Right lobe of liver (tissue), 6 donors: Measurements from ENCODE around the gene CCDC71L. TPM values are rescaled to one million over a fixed set of nuclear protein-coding genes. Genes with fewer than 3 reads are reported as not detected.

Source experiments
- ATAC-seq, 4 donors: fragments of 200-7000 bp; cut with Tn5 transposase; one replicate each; pipeline ENCODE4 v1.9.1; 2020; ENCODE audit warnings: mild to moderate bottlenecking in 4 of 4, moderate library complexity in 4 of 4
- DNase-seq, 3 donors: peaks; one replicate each; pipeline ENCODE4 v3.0.0-alpha.2; 2020
- H3K27ac ChIP-seq, 3 donors: fragments of 200-600 bp; one replicate each; pipeline ENCODE4 v1.8.0; 2022
- H3K27me3 ChIP-seq, 2 donors: fragments of 200-600 bp; one replicate each; pipeline ENCODE4 v1.8.0; 2022
- H3K36me3 ChIP-seq, 4 donors: fragments of 200-600 bp; sonication (generic) in 1 of 4; one replicate each; pipeline versions ENCODE4 v1.5.1 to v1.8.0; 2017 to 2022; ENCODE audit warnings: control low read depth in 1 of 4
- H3K4me1 ChIP-seq, 4 donors: fragments of 200-600 bp; sonication (generic) in 1 of 4; one replicate each; pipeline versions ENCODE4 v1.5.1 to v1.8.0; 2017 to 2022; ENCODE audit warnings: control low read depth in 1 of 4
- H3K4me3 ChIP-seq, 3 donors: fragments of 200-600 bp; one replicate each; pipeline ENCODE4 v1.8.0; 2022
- H3K9me3 ChIP-seq, 4 donors: fragments of 200-600 bp; sonication (generic) in 1 of 4; one replicate each; pipeline versions ENCODE4 v1.5.1 to v1.8.0; 2017 to 2022; ENCODE audit warnings: control low read depth in 1 of 4
- POLR2A ChIP-seq: fragments of 450-650 bp; IDR thresholded peaks from one replicate; pipeline ENCODE4 v1.6.1; 2017; ENCODE audit warnings: antibody characterized with exemption, mild to moderate bottlenecking
- WGBS: methylation state at CpG from one replicate; pipeline ENCODE4 v1.1.6; 2018; ENCODE audit warnings: low coverage, low lambda C conversion rate; ENCODE audit not compliant: insufficient coverage; ENCODE audit errors: missing lambda C conversion rate; 5-methylcytosine and 5-hydroxymethylcytosine counted together
- intact Hi-C, 2 donors: fragments of 100-400 bp; cut with DNase I; formaldehyde crosslinking; loops; one replicate each; pipeline versions ENCODE4 v1.11.2 to v1.14.1; 2022
- total RNA-seq, 6 experiments: library from RNA; depleted of rRNA in 2 of 6; stranded (reverse); fragments of >200 nt in 2 of 6; fragmentation: NEBNext Ultra II Directional in 3 of 6; extraction: Animal tissue kit (Norgen Biotek cat#: 25700) in 3 of 6; gene quantifications; one replicate each; pipeline versions ENCODE4 v1.1.0 to v1.2.4, GENCODE V29; 2016 to 2023
- TF ChIP-seq, protein P1 (sequence below), 4 donors: fragments of 200-600 bp in 3 of 4; fragments of 450-650 bp in 1 of 4; IDR thresholded peaks; one replicate each; pipeline versions ENCODE4 v1.5.1 to v1.8.0; 2016 to 2022; ENCODE audit warnings: antibody characterized with exemption in 4 of 4, mild to moderate bottlenecking in 2 of 4
- donor health status: DM: no; HTN: yes; CAD: no.
- donor health status: DM: no; HTN: no; CAD: no.
- donor health status: DM: no; HTN: no; CAD: no.
- donor health status: DM: no; HTN: yes; CAD: no.
- donor health status: DM: no; HTN: yes; CAD: no.

Gene CCDC71L
- total RNA-seq, 6 experiments from 2014 or later = 8.6 to 45.7 (median 22.6) TPM

DNA sequence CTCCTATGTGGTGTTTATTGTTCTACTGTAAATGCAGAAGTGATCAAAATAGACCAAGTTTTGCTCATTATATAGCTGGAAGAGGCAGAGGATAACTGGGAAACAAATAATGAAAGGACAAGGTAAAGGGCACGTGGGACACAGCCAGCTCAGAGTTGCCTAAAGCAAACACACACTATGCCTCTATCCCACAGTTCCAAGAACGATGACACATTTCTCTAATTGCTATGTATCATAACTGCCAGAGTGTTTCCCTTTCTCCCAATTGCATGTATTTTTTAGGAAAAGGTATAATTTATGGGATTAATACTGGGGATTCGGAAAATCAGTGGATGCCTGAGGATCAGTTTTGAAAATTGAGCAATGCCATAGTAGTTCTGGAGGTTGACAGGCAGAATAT, 49.0 kb downstream of the CCDC71L start:
- 51% methylated on average over 3 of the region's 3 CpGs for WGBS
- H3K27me3 ChIP-seq = no peaks in the 10 kb centered on the region
- peak; percentile 49 to 78 (median 65) for DNase-seq
- H3K27ac ChIP-seq = peak overlapping the region; percentile 41 to 76 (median 58)
- intact Hi-C loops = no loop called here
- H3K4me1 ChIP-seq = peaks cover 0 to 11% (median 3%) of the 10 kb centered on the region in 4 donors
- ATAC-seq = peak; percentile 95 to 97 (median 96)
- no peak overlapping the region for H3K4me3 ChIP-seq
- TF ChIP-seq POLR2A = no peak
- TF ChIP-seq, protein P1, sequence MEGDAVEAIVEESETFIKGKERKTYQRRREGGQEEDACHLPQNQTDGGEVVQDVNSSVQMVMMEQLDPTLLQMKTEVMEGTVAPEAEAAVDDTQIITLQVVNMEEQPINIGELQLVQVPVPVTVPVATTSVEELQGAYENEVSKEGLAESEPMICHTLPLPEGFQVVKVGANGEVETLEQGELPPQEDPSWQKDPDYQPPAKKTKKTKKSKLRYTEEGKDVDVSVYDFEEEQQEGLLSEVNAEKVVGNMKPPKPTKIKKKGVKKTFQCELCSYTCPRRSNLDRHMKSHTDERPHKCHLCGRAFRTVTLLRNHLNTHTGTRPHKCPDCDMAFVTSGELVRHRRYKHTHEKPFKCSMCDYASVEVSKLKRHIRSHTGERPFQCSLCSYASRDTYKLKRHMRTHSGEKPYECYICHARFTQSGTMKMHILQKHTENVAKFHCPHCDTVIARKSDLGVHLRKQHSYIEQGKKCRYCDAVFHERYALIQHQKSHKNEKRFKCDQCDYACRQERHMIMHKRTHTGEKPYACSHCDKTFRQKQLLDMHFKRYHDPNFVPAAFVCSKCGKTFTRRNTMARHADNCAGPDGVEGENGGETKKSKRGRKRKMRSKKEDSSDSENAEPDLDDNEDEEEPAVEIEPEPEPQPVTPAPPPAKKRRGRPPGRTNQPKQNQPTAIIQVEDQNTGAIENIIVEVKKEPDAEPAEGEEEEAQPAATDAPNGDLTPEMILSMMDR (IDR thresholded peaks at IDR 0.05) = no peak
- H3K9me3 ChIP-seq = no peaks in the 10 kb centered on the region
- no peaks in the 10 kb centered on the region for H3K36me3 ChIP-seq

DNA sequence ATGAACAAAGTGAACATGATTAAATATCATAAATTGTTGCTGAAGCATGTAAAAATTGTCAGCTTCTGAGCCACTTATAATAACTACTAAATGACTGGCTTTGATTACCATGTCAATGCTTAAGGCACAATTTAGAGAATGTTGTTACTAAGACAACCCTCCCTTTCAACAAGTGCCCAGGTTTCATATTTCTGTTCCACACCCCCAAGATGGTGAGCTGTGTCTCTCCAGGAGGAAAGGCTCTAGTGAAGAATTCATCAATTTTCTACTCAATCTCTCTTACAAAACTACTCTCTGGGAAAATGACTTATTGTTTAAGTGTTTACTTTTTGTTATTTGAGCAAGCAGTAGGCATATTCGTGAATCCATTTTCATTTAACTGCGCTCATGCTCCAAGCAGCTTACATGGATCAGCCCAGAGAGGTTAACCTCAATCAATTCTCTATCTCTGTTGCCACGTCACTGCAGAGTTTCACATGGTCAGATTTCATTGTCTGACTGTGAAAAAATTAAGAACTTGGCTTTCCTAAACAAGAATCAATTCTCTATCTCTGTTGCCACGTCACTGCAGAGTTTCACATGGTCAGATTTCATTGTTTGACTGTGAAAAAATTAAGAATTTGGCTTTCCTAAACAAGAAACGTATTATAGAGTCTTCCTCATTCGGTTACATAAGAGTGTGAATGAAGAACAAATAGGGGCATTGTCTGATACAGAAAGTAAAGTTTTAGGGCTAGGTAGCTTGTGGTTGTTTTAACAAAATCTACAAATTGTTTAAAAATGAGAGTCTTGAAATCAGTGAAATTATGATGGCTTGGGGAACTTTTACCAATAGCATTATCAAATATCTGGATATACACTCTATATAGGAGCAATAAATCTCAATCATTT, 49.7 kb downstream of the CCDC71L start:
- DNase-seq (no peak), ATAC-seq (peak; percentile 64 to 75 (median 68))
- no peaks in the 10 kb centered on the region for H3K9me3 ChIP-seq
- H3K4me1 ChIP-seq = peaks cover 0 to 11% (median 3%) of the 10 kb centered on the region in 4 donors
- H3K4me3 ChIP-seq = peak overlapping the region in 1 of 3 donors; percentile 2
- TF ChIP-seq, protein P1 (IDR thresholded peaks at IDR 0.05) = no peak
- no peak for TF ChIP-seq POLR2A
- no peaks in the 10 kb centered on the region for H3K36me3 ChIP-seq
- no peaks in the 10 kb centered on the region for H3K27me3 ChIP-seq
- 30% methylated on average over 6 of the region's 6 CpGs for WGBS
- intact Hi-C loops = no loop called here
- H3K27ac ChIP-seq = peak overlapping the region; percentile 41 to 76 (median 58)

DNA sequence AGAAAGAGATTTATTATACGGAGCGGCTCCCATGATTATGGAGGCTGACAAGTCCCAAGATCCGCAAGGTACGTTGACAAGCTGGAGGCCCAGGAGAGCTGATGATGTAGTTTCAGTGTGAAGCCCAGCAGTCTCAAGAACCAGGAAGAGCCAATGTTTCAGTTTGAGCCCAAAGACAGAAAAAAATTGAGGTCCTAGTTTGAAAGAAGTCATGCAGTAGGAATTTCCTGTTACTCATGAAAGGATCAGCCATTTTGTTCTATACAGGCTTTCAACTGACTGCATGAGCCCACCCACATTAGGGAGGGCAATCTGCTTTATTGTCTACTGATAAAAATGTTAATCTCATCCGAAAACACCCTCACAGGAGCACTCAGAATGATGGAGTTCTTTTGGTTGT, 51.5 kb downstream of the CCDC71L start:
- intact Hi-C loops = no loop called here
- DNase-seq (no peak), ATAC-seq (no peak)
- 92% methylated on average over 3 of the region's 5 CpGs for WGBS
- no peaks in the 10 kb centered on the region for H3K9me3 ChIP-seq
- H3K4me3 ChIP-seq = no peak overlapping the region
- no peaks in the 10 kb centered on the region for H3K27me3 ChIP-seq
- TF ChIP-seq, protein P1 (IDR thresholded peaks at IDR 0.05) = no peak
- TF ChIP-seq POLR2A = no peak
- H3K4me1 ChIP-seq = peaks cover 0 to 11% (median 3%) of the 10 kb centered on the region in 4 donors
- no peak overlapping the region for H3K27ac ChIP-seq
- no peaks in the 10 kb centered on the region for H3K36me3 ChIP-seq

DNA sequence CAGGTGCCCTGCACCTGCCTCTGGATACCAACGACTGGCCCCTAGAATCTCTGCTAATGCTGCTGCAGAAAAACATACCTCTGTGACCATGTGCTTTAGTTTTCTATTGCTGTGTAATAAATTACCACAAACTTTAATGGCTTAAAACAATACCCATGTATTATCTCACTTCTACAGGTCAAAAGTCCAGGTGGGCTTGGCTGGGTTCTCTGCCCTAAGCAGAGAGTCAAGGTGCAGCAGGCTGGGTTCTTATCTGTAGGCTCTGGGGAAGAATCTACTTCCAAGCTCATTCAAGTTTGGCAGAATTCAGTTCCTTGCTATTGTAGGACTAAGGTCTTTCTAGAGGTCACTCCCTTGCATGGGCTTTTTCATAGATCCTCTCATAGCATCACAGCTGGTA, 52.3 kb downstream of the CCDC71L start:
- no peak overlapping the region for H3K4me3 ChIP-seq
- WGBS = 80% methylated on average over 1 of the region's 1 CpG
- H3K36me3 ChIP-seq = no peaks in the 10 kb centered on the region
- peaks cover 0 to 11% (median 3%) of the 10 kb centered on the region in 4 donors for H3K4me1 ChIP-seq
- no peaks in the 10 kb centered on the region for H3K9me3 ChIP-seq
- no peaks in the 10 kb centered on the region for H3K27me3 ChIP-seq
- intact Hi-C loops = no loop called here
- no peak overlapping the region for H3K27ac ChIP-seq
- DNase-seq (no peak), ATAC-seq (no peak)
- no peak for TF ChIP-seq POLR2A
- TF ChIP-seq, protein P1 (IDR thresholded peaks at IDR 0.05) = no peak

Other genes with a start within 250 kb of the CCDC71L start
- gene PIK3CG, start 204.1 kb upstream of the CCDC71L start, total RNA-seq = 1 to 10 TPM in 1 of 6 experiments, under 1 TPM in 5; 0.53 to 1.9 (median 0.71) TPM